Heart left ventricle (tissue), 13 donors: ENCODE data around the gene XPA.

Experiments
- POLR2A ChIP-seq, 2 donors: fragments of 450-650 bp; IDR thresholded peaks; one replicate each; pipeline ENCODE4 v1.6.1; 2017; ENCODE audit warnings: antibody characterized with exemption in 2 of 2, mild to moderate bottlenecking in 2 of 2, moderate library complexity in 2 of 2
- TF ChIP-seq, protein P1 (sequence below), 12 donors: fragments of 200-600 bp; sonication (generic) in 4 of 12; IDR thresholded peaks; one replicate each; pipeline versions ENCODE4 v1.5.0 to v1.8.0; 2018 to 2022; ENCODE audit warnings: antibody characterized with exemption in 12 of 12, mild to moderate bottlenecking in 5 of 12
- donor health status: ischemic (EF 13 %, LVEDD 7.1; RV severe dilation, severe dysfunction).
- donor health status: DM: no; HTN: yes; CAD: no.
- donor health status: DM: no; HTN: no; CAD: no.
- donor health status: ischemic (EF 25% LVEDD 6.9; RV normal size, moderate dysfunction).
- donor health status: ischemic (EF 25% LVEDD 5.7; RV mildly dilated, moderate dysfunction).
- donor health status: ischemic (EF 35%, LVEDD 5.7; RV mildly dilated, moderate dysfunction).
- donor health status: nonischemic (EF 11% LVEDD 7.7; RV severe dilation, severe dysfunction).
- donor health status: DM: yes; HTN: yes; CAD: no.
- donor health status: PGD.
- donor health status: ischemic (EF 29% LVEDD 5.4; RV normal size, mild dysfunction).
- donor health status: nonischemic (EF 23%, LVEDD 6.1; RV moderate dilation, normal function).

DNA sequence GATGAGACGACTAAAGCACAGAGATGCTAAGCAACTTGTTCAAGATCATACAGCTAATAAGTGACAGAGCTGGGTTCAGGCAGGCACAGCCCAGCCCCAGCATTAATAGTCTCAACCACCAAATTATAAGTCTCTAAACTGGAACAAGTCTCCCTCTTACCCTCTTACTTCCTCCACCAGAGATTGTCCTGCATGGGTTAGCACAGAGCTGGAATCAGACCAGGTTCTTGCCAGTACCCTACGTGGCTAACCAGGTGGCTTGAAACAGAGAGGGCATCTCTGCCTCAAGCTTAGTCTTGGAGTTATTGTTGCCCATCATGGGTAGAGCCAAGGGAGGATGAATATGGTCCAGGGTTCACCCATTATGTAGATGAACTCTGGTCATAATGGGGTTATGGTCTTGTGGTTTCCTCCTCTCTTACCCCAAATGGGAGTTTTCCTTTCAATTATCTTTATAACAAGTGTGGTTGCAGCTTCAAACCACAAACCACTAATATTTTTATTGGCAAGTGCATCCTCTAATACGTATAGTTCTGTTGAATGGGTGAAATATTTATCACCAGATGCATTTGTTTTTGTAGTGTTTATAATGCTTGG is 8.3 kb upstream of the XPA start:
- TF ChIP-seq POLR2A (IDR thresholded peaks at IDR 0.05): no peak
- TF ChIP-seq, protein P1, sequence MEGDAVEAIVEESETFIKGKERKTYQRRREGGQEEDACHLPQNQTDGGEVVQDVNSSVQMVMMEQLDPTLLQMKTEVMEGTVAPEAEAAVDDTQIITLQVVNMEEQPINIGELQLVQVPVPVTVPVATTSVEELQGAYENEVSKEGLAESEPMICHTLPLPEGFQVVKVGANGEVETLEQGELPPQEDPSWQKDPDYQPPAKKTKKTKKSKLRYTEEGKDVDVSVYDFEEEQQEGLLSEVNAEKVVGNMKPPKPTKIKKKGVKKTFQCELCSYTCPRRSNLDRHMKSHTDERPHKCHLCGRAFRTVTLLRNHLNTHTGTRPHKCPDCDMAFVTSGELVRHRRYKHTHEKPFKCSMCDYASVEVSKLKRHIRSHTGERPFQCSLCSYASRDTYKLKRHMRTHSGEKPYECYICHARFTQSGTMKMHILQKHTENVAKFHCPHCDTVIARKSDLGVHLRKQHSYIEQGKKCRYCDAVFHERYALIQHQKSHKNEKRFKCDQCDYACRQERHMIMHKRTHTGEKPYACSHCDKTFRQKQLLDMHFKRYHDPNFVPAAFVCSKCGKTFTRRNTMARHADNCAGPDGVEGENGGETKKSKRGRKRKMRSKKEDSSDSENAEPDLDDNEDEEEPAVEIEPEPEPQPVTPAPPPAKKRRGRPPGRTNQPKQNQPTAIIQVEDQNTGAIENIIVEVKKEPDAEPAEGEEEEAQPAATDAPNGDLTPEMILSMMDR (IDR thresholded peaks at IDR 0.05): no peak
